Heart left ventricle (tissue), 16 donors: ENCODE measurements around the gene SNX18. TPM values are rescaled to one million over a fixed set of nuclear protein-coding genes. Genes with fewer than 3 reads are reported as not detected.

Source experiments
- ATAC-seq, 4 donors: fragments of 200-7000 bp; cut with Tn5 transposase; one replicate each; pipeline ENCODE4 v1.9.1; 2020 to 2022; ENCODE audit warnings: moderate library complexity in 4 of 4, mild to moderate bottlenecking in 3 of 4, moderate number of reproducible peaks in 1 of 4
- DNase-seq, 5 donors: peaks; one replicate each; pipeline ENCODE4 v3.0.0-alpha.2; 2020
- H3K27ac ChIP-seq, 12 donors: fragments of 200-600 bp; sonication (generic) in 4 of 12; one replicate each; pipeline versions ENCODE4 v1.5.0 to v1.8.0; 2016 to 2022; ENCODE audit warnings: mild to moderate bottlenecking in 2 of 12
- H3K27me3 ChIP-seq, 9 donors: fragments of 200-600 bp; sonication (generic) in 2 of 9; one replicate each; pipeline versions ENCODE4 v1.5.1 to v1.8.0; 2016 to 2022; ENCODE audit warnings: mild to moderate bottlenecking in 3 of 9
- H3K36me3 ChIP-seq, 9 donors: fragments of 200-600 bp; sonication (generic) in 2 of 9; one replicate each; pipeline versions ENCODE4 v1.5.0 to v1.8.0; 2018 to 2022; ENCODE audit warnings: mild to moderate bottlenecking in 2 of 9
- H3K4me1 ChIP-seq, 12 donors: fragments of 200-600 bp; sonication (generic) in 4 of 12; one replicate each; pipeline versions ENCODE4 v1.5.0 to v1.8.0; 2016 to 2022; ENCODE audit warnings: mild to moderate bottlenecking in 3 of 12
- H3K4me3 ChIP-seq, 12 donors: fragments of 200-600 bp; sonication (generic) in 4 of 12; one replicate each; pipeline versions ENCODE4 v1.5.0 to v1.8.0; 2017 to 2022; ENCODE audit warnings: mild to moderate bottlenecking in 9 of 12, moderate library complexity in 4 of 12
- H3K9me3 ChIP-seq, 12 donors: fragments of 200-600 bp; sonication (generic) in 4 of 12; one replicate each; pipeline versions ENCODE4 v1.5.0 to v1.8.0; 2016 to 2022; ENCODE audit warnings: mild to moderate bottlenecking in 1 of 12
- CTCF ChIP-seq, 12 donors: fragments of 200-600 bp; sonication (generic) in 4 of 12; IDR thresholded peaks; one replicate each; pipeline versions ENCODE4 v1.5.0 to v1.8.0; 2018 to 2022; ENCODE audit warnings: antibody characterized with exemption in 12 of 12, mild to moderate bottlenecking in 5 of 12
- POLR2A ChIP-seq, 2 donors: fragments of 450-650 bp; IDR thresholded peaks; one replicate each; pipeline ENCODE4 v1.6.1; 2017; ENCODE audit warnings: antibody characterized with exemption in 2 of 2, mild to moderate bottlenecking in 2 of 2, moderate library complexity in 2 of 2
- WGBS, 4 donors: extraction: QIAGEN DNeasy Blood & Tissue Kit in 2 of 4; methylation state at CpG; one replicate each; pipeline versions ENCODE4 v1.1.5 to v1.1.7; 2013 to 2018; 5-methylcytosine and 5-hydroxymethylcytosine counted together
- intact Hi-C, 10 donors: fragments of 100-400 bp; cut with DNase I; formaldehyde crosslinking; loops; one replicate each; pipeline versions ENCODE4 v1.11.1 to v1.14.2; 2022
- polyA plus RNA-seq, 2 donors: library from polyadenylated mRNA; stranded (reverse); fragments of 200-250 nt; gene quantifications; one replicate each; pipeline ENCODE4 v1.2.3, GENCODE V29; 2013
- total RNA-seq, 9 donors: library from RNA; depleted of rRNA in 2 of 9; stranded (reverse); fragments of >200 nt in 2 of 9; fragmentation: NEBNext Ultra II Directional in 3 of 9; extraction: Animal tissue kit (Norgen Biotek cat#: 25700) in 3 of 9; gene quantifications; one replicate each; pipeline versions ENCODE4 v1.1.0 to v1.2.4, GENCODE V29; 2016 to 2023
- donor health status: ischemic (EF 13 %, LVEDD 7.1; RV severe dilation, severe dysfunction).
- donor health status: healthy with polysubstance abuse.
- donor health status: DM: no; HTN: yes; CAD: no.
- donor health status: DM: no; HTN: no; CAD: no.
- donor health status: ischemic (EF 25% LVEDD 6.9; RV normal size, moderate dysfunction).
- donor health status: ischemic (EF 25% LVEDD 5.7; RV mildly dilated, moderate dysfunction).
- donor health status: healthy.
- donor health status: DM: yes; HTN: yes; CAD: no.
- donor health status: ischemic (EF 35%, LVEDD 5.7; RV mildly dilated, moderate dysfunction).
- donor health status: nonischemic (EF 11% LVEDD 7.7; RV severe dilation, severe dysfunction).
- donor health status: DM: yes; HTN: yes; CAD: no.
- donor health status: PGD.
- donor health status: ischemic (EF 29% LVEDD 5.4; RV normal size, mild dysfunction).
- donor health status: nonischemic (EF 23%, LVEDD 6.1; RV moderate dilation, normal function).

Gene SNX18
- total and polyA plus RNA-seq, 11 donors = 4.1 to 39.6 (median 23.1) TPM

- Histone ChIP-seq H3K4me3 (no peak overlapping the region), H3K27ac (peak overlapping the region in 1 of 12 donors; percentile 42), H3K36me3 (no peaks in the 10 kb centered on the region), H3K9me3 (peaks cover 0 to 12% (median 3%) of the 10 kb centered on the region in 12 donors), H3K4me1 (peaks cover 0 to 23% (median 0%) of the 10 kb centered on the region in 12 donors), H3K27me3 (no peaks in the 10 kb centered on the region)
- intact Hi-C loops = no loop called here
- DNase-seq (no peak), ATAC-seq (peak in 2 of 4 donors; percentile 50 to 66)
- WGBS, 4 donors = 90 to 99% (median 91%) methylated on average over 3 of the region's 3 CpGs
- TF ChIP-seq CTCF (IDR thresholded peaks at IDR 0.05) = no peak
- no peak for TF ChIP-seq POLR2A (IDR thresholded peaks at IDR 0.05)
Measured at GRCh38 chr5:54590824-54591223, 73.3 kb downstream of the SNX18 start.

GRCh38 chr5:54593779-54594178, 76.2 kb downstream of the SNX18 start:
- TF ChIP-seq POLR2A (IDR thresholded peaks at IDR 0.05) = no peak
- no peak for TF ChIP-seq CTCF (IDR thresholded peaks at IDR 0.05)
- H3K4me3 ChIP-seq = no peak overlapping the region
- DNase-seq (no peak), ATAC-seq (no peak)
- H3K27ac ChIP-seq = no peak overlapping the region
- H3K9me3 ChIP-seq = peaks cover 0 to 20% (median 7%) of the 10 kb centered on the region in 12 donors
- intact Hi-C loops = no loop called here
- H3K36me3 ChIP-seq = no peaks in the 10 kb centered on the region
- H3K27me3 ChIP-seq = no peaks in the 10 kb centered on the region
- H3K4me1 ChIP-seq = peaks cover 0 to 23% (median 0%) of the 10 kb centered on the region in 12 donors

- intact Hi-C loops = no loop called here
- no peaks in the 10 kb centered on the region for H3K36me3 ChIP-seq
- no peak overlapping the region for H3K4me3 ChIP-seq
- no peaks in the 10 kb centered on the region for H3K27me3 ChIP-seq
- ATAC-seq (peak in 1 of 4 donors; percentile 42), DNase-seq (no peak)
- H3K27ac ChIP-seq = no peak overlapping the region
- H3K4me1 ChIP-seq = peaks cover 0 to 23% (median 0%) of the 10 kb centered on the region in 12 donors
- peaks cover 0 to 21% (median 7%) of the 10 kb centered on the region in 12 donors for H3K9me3 ChIP-seq
- TF ChIP-seq POLR2A (IDR thresholded peaks at IDR 0.05) (no peak), CTCF (IDR thresholded peaks at IDR 0.05) (no peak)
Measured at GRCh38 chr5:54594181-54594580, 76.6 kb downstream of the SNX18 start.

GRCh38 chr5:54595721-54596120, 78.2 kb downstream of the SNX18 start:
- no peak for ATAC-seq
- intact Hi-C loops = no loop called here
- H3K4me1 ChIP-seq = peaks cover 0 to 11% (median 0%) of the 10 kb centered on the region in 12 donors

More at GRCh38 chr5:54595721-54596120, 78.2 kb downstream of the SNX18 start:
- H3K36me3 ChIP-seq = no peaks in the 10 kb centered on the region
- no peak for DNase-seq
- no peaks in the 10 kb centered on the region for H3K27me3 ChIP-seq
- no peak overlapping the region for H3K4me3 ChIP-seq
- H3K9me3 ChIP-seq = peaks cover 0 to 25% (median 7%) of the 10 kb centered on the region in 12 donors
- TF ChIP-seq CTCF (IDR thresholded peaks at IDR 0.05) (no peak), POLR2A (IDR thresholded peaks at IDR 0.05) (no peak)
- H3K27ac ChIP-seq = no peak overlapping the region

Other genes starting within 250 kb of the SNX18 start
- 10 to 100 TPM; 19.3 to 35.0 (median 25.7) TPM for gene ARL15, start 207.2 kb upstream of the SNX18 start, total RNA-seq
- gene ARL15, start 207.2 kb upstream of the SNX18 start, polyA plus RNA-seq = 10 to 100 TPM in 1 of 2 donors, 1 to 10 TPM in 1; 7.1 to 18.2 TPM
- 100 to 1,000 TPM; 254 to 795 (median 317) TPM for gene HSPB3, start 62.1 kb upstream of the SNX18 start, total RNA-seq
- gene HSPB3, start 62.1 kb upstream of the SNX18 start, polyA plus RNA-seq = 100 to 1,000 TPM; 125 to 588 TPM